Trophoblast cell (in vitro differentiated cells and primary cell): ENCODE data around the gene GTF2A1L.
"Not testable (repeated sequence)": the region's sequence is repeated elsewhere in the genome, so short reads cannot be mapped to it uniquely, and the experiment has no call there.

Experiments
- DNase-seq, 2 donors: peaks; one replicate each; pipeline ENCODE4 v3.0.0-alpha.2; 2016
- H2AFZ ChIP-seq: 2 replicates; pipeline ENCODE4 v1.6.1; 2013; ENCODE audit warnings: low read length, moderate library complexity, mild to moderate bottlenecking; ENCODE audit not compliant: insufficient read depth, poor library complexity
- H2AK5ac ChIP-seq: 2 replicates; pipeline ENCODE4 v1.6.1; 2013; ENCODE audit warnings: mild to moderate bottlenecking, low read length
- H2BK120ac ChIP-seq: 2 replicates; pipeline ENCODE4 v1.6.1; 2013; ENCODE audit warnings: low read length, mild to moderate bottlenecking, moderate library complexity; ENCODE audit not compliant: insufficient read depth, poor library complexity
- H2BK12ac ChIP-seq: 2 replicates; pipeline ENCODE4 v1.6.1; 2013; ENCODE audit warnings: mild to moderate bottlenecking, low read length, moderate library complexity
- H2BK5ac ChIP-seq: 2 replicates; pipeline ENCODE4 v1.6.1; 2013; ENCODE audit warnings: low read length, low read depth, moderate library complexity, mild to moderate bottlenecking; ENCODE audit not compliant: poor library complexity
- H3K14ac ChIP-seq: 2 replicates; pipeline ENCODE4 v1.6.1; 2013; ENCODE audit warnings: mild to moderate bottlenecking, low read length
- H3K18ac ChIP-seq: 2 replicates; pipeline ENCODE4 v1.6.1; 2013; ENCODE audit warnings: mild to moderate bottlenecking, low read length
- H3K23ac ChIP-seq: 2 replicates; pipeline ENCODE4 v1.6.1; 2013; ENCODE audit warnings: low read length
- H3K27ac ChIP-seq: 2 replicates; pipeline ENCODE4 v1.5.1; 2013; ENCODE audit warnings: low read depth, mild to moderate bottlenecking, inconsistent platforms, low read length, moderate library complexity
- H3K27me3 ChIP-seq: 2 replicates; pipeline ENCODE4 v1.6.1; 2013; ENCODE audit warnings: inconsistent platforms, mild to moderate bottlenecking, low read length, moderate library complexity; ENCODE audit not compliant: insufficient read depth
- H3K36me3 ChIP-seq, 2 experiments: 1 replicate in 1 of 2; 2 replicates in 1 of 2; pipeline ENCODE4 v1.6.1; 2013; ENCODE audit warnings: low read length in 2 of 2, mild to moderate bottlenecking in 2 of 2, moderate library complexity in 1 of 2; ENCODE audit not compliant: insufficient read depth in 2 of 2, control insufficient read depth in 1 of 2
- H3K4ac ChIP-seq: 2 replicates; pipeline ENCODE4 v1.6.1; 2013; ENCODE audit warnings: low read depth, mild to moderate bottlenecking, low read length, moderate library complexity
- H3K4me1 ChIP-seq, 2 experiments: 1 replicate in 1 of 2; 2 replicates in 1 of 2; pipeline ENCODE4 v1.6.1; 2013; ENCODE audit warnings: low read length in 2 of 2, mild to moderate bottlenecking in 2 of 2, moderate library complexity in 1 of 2; ENCODE audit not compliant: insufficient read depth in 2 of 2, control insufficient read depth in 1 of 2
- H3K4me2 ChIP-seq: 2 replicates; pipeline ENCODE4 v1.6.1; 2013; ENCODE audit warnings: inconsistent platforms, mild to moderate bottlenecking, low read length, moderate library complexity
- H3K4me3 ChIP-seq: 2 replicates; pipeline ENCODE4 v1.5.1; 2013; ENCODE audit warnings: mild to moderate bottlenecking, low read depth, low read length, inconsistent platforms
- H3K79me1 ChIP-seq: one replicate; pipeline ENCODE4 v1.6.1; 2013; ENCODE audit warnings: low read length
- H3K79me2 ChIP-seq: 2 replicates; pipeline ENCODE4 v1.6.1; 2013; ENCODE audit warnings: low read length, mild to moderate bottlenecking; ENCODE audit not compliant: control insufficient read depth, insufficient read depth, poor library complexity
- H3K9ac ChIP-seq: 2 replicates; pipeline ENCODE4 v1.6.1; 2013; ENCODE audit warnings: mild to moderate bottlenecking, low read length
- H3K9me3 ChIP-seq: 2 replicates; pipeline ENCODE4 v1.6.1; 2013; ENCODE audit warnings: low read depth, mild to moderate bottlenecking, control low read depth, inconsistent platforms, low read length; ENCODE audit not compliant: insufficient read depth
- H4K12ac ChIP-seq: 2 replicates; pipeline ENCODE4 v1.6.1; 2013; ENCODE audit warnings: low read depth, mild to moderate bottlenecking, low read length, moderate library complexity
- H4K8ac ChIP-seq: 2 replicates; pipeline ENCODE4 v1.6.1; 2013; ENCODE audit warnings: low read depth, mild to moderate bottlenecking, low read length, moderate library complexity
- H4K91ac ChIP-seq: one replicate; pipeline ENCODE4 v1.6.1; 2013; ENCODE audit warnings: low read depth, mild to moderate bottlenecking, low read length, moderate library complexity
- WGBS: extraction: QIAGEN DNeasy Blood & Tissue Kit; methylation state at CpG from one replicate; pipeline ENCODE4 v1.1.7; 2013; ENCODE audit warnings: missing lambda C conversion rate; ENCODE audit not compliant: insufficient read length, insufficient coverage; ENCODE audit errors: extremely low coverage; 5-methylcytosine and 5-hydroxymethylcytosine counted together

The GTF2A1L gene

GRCh38 chr2:48605482-48606175 lies 12.0 kb upstream of the GTF2A1L start:
- no peaks in the 10 kb centered on the region for H3K36me3 ChIP-seq
- no CpG with 5 or more reads among the region's 5 CpGs for WGBS
- no peak overlapping the region for H4K8ac ChIP-seq
- no peak overlapping the region for H2AK5ac ChIP-seq
- H3K4ac ChIP-seq = no peak overlapping the region
- H3K4me3 ChIP-seq = no peak overlapping the region
- H3K4me1 ChIP-seq = no peaks in the 10 kb centered on the region
- no peak overlapping the region for H3K23ac ChIP-seq
- no peak overlapping the region for H3K4me2 ChIP-seq
- no peak overlapping the region for H2BK12ac ChIP-seq
- no peak overlapping the region for H4K12ac ChIP-seq
- H2BK120ac ChIP-seq = no peak overlapping the region
- H2BK5ac ChIP-seq = no peak overlapping the region
- H3K27me3 ChIP-seq = no peaks in the 10 kb centered on the region
- no peak for DNase-seq
- H4K91ac ChIP-seq = no peak overlapping the region
- H3K9ac ChIP-seq = no peak overlapping the region
- H3K79me2 ChIP-seq = no peaks in the 10 kb centered on the region
- no peak overlapping the region for H3K27ac ChIP-seq
- no peak overlapping the region for H3K18ac ChIP-seq
- H3K9me3 ChIP-seq = no peaks in the 10 kb centered on the region
- no peaks in the 10 kb centered on the region for H3K79me1 ChIP-seq
- H3K14ac ChIP-seq = no peak overlapping the region
- no peak overlapping the region for H2AFZ ChIP-seq

- Histone ChIP-seq H4K91ac (no peak overlapping the region), H3K27me3 (no peaks in the 10 kb centered on the region), H4K8ac (no peak overlapping the region), H2BK120ac (no peak overlapping the region), H3K4me1 (no peaks in the 10 kb centered on the region), H3K4me3 (no peak overlapping the region), H3K79me2 (no peaks in the 10 kb centered on the region), H3K9ac (no peak overlapping the region), H3K4ac (no peak overlapping the region), H3K14ac (no peak overlapping the region), H4K12ac (no peak overlapping the region), H3K18ac (no peak overlapping the region), H2BK12ac (no peak overlapping the region), H3K23ac (no peak overlapping the region), H2BK5ac (no peak overlapping the region), H3K79me1 (no peaks in the 10 kb centered on the region), H3K36me3 (no peaks in the 10 kb centered on the region), H3K9me3 (no peaks in the 10 kb centered on the region), H3K27ac (no peak overlapping the region), H2AK5ac (no peak overlapping the region), H3K4me2 (no peak overlapping the region), H2AFZ (no peak overlapping the region)
- no peak for DNase-seq
- WGBS = no CpG with 5 or more reads among the region's 10 CpGs
Observed at GRCh38 chr2:48607307-48608014, 10.2 kb upstream of the GTF2A1L start.

DNA sequence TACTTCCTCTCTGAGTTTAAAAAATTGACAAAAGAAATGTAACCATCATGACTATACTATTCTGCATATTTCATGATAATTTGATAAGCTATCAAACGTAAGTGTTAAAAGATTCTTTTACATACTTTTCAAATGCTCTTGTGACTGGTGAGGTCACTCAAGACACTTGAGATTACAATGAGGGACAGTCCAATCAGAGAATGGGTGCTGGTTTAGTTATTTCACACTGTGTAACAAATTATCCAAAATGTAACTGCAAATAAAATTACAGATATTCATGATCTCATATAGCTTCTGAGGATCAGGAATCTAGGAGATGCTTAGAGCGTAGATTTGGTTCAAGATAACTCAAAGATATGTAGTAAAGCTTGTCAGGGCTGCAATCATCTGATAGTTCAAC lies 4.4 kb upstream of the GTF2A1L start:
- no peaks in the 10 kb centered on the region for H3K9me3 ChIP-seq
- no peak overlapping the region for H3K14ac ChIP-seq
- no CpG with 5 or more reads among the region's 2 CpGs for WGBS
- no peak overlapping the region for H2BK120ac ChIP-seq
- no peak overlapping the region for H4K8ac ChIP-seq
- H4K91ac ChIP-seq = no peak overlapping the region
- no peak overlapping the region for H2BK5ac ChIP-seq
- H3K4me1 ChIP-seq = no peaks in the 10 kb centered on the region
- no peaks in the 10 kb centered on the region for H3K27me3 ChIP-seq
- no peak overlapping the region for H3K4me3 ChIP-seq
- no peak overlapping the region for H4K12ac ChIP-seq
- H2BK12ac ChIP-seq = no peak overlapping the region
- no peaks in the 10 kb centered on the region for H3K36me3 ChIP-seq
- DNase-seq = peak; percentile 61 to 92
- H2AFZ ChIP-seq = no peak overlapping the region
- H3K18ac ChIP-seq = no peak overlapping the region
- H3K9ac ChIP-seq = no peak overlapping the region
- H3K79me1 ChIP-seq = no peaks in the 10 kb centered on the region
- no peaks in the 10 kb centered on the region for H3K79me2 ChIP-seq
- no peak overlapping the region for H3K23ac ChIP-seq
- H3K27ac ChIP-seq = no peak overlapping the region
- no peak overlapping the region for H3K4ac ChIP-seq
- H2AK5ac ChIP-seq = no peak overlapping the region
- no peak overlapping the region for H3K4me2 ChIP-seq

GRCh38 chr2:48614581-48614980 lies 3.1 kb upstream of the GTF2A1L start:
- not testable (repeated sequence) for H3K23ac ChIP-seq, DNase-seq, H3K79me2 ChIP-seq, H3K36me3 ChIP-seq, H2AK5ac ChIP-seq, H3K4me3 ChIP-seq, H3K4me1 ChIP-seq, H2AFZ ChIP-seq, H3K27ac ChIP-seq, H3K9me3 ChIP-seq, H4K91ac ChIP-seq, H2BK120ac ChIP-seq, H3K9ac ChIP-seq, H2BK12ac ChIP-seq, H3K18ac ChIP-seq, H3K4me2 ChIP-seq, H4K8ac ChIP-seq, H4K12ac ChIP-seq, H3K14ac ChIP-seq, H3K4ac ChIP-seq, H3K27me3 ChIP-seq, H2BK5ac ChIP-seq, H3K79me1 ChIP-seq
- no CpG with 5 or more reads among the region's 35 CpGs for WGBS
